H1 (cell line): Measurements from ENCODE around the gene KCNMB2.

Experiments used
- ATF3 ChIP-seq: IDR thresholded peaks from 2 replicates; pipeline ENCODE4 v1.6.1; 2011; ENCODE audit warnings: low read depth, mild to moderate bottlenecking, low read length; ENCODE audit not compliant: insufficient read depth
- CBX5 ChIP-seq: fragments of 300-800, 300-1000 bp; sonication (generic); IDR thresholded peaks from 2 replicates; pipeline ENCODE4 v1.7.1; 2016; ENCODE audit warnings: antibody characterized with exemption, low read length, low read depth
- CREB1 ChIP-seq: IDR thresholded peaks from 2 replicates; pipeline ENCODE4 v1.6.1; 2012; ENCODE audit warnings: inconsistent platforms
- CTCF ChIP-seq, 3 experiments: IDR thresholded peaks; 1 replicate in 2 of 3; 2 replicates in 1 of 3; pipeline versions ENCODE4 v1.5.1 to v1.6.1; 2011; ENCODE audit warnings: low read length in 3 of 3, mild to moderate bottlenecking in 3 of 3, inconsistent platforms in 2 of 3, low read depth in 1 of 3, moderate library complexity in 1 of 3; ENCODE audit not compliant: insufficient read depth in 1 of 3; ENCODE audit errors: control extremely low read depth in 1 of 3
- EGR1 ChIP-seq: IDR thresholded peaks from 2 replicates; pipeline ENCODE4 v1.6.1; 2011; ENCODE audit warnings: low read depth, low read length, borderline replicate concordance
- EP300 ChIP-seq, 2 experiments: IDR thresholded peaks; 1 replicate in 1 of 2; 2 replicates in 1 of 2; pipeline ENCODE4 v1.6.1; 2011 to 2012; ENCODE audit warnings: low read depth in 2 of 2, low read length in 2 of 2, mild to moderate bottlenecking in 2 of 2, borderline replicate concordance in 1 of 2, inconsistent platforms in 1 of 2, moderate library complexity in 1 of 2
- GTF2F1 ChIP-seq: IDR thresholded peaks from 2 replicates; pipeline ENCODE4 v1.6.1; 2012; ENCODE audit warnings: low read depth, low read length, improper control_type of control experiment, borderline replicate concordance
- HDAC6 ChIP-seq: IDR thresholded peaks from one replicate; pipeline ENCODE4 v1.7.1; 2012; ENCODE audit warnings: low read depth, mild to moderate bottlenecking, inconsistent platforms, low read length, moderate library complexity
- KDM5A ChIP-seq: fragments of 200-600 bp; IDR thresholded peaks from 2 replicates; pipeline ENCODE4 v1.7.1; 2012; ENCODE audit warnings: mild to moderate bottlenecking, low read length, inconsistent platforms, mixed read lengths
- NANOG ChIP-seq: IDR thresholded peaks from 2 replicates; pipeline ENCODE4 v1.6.1; 2011; ENCODE audit warnings: low read length, low read depth, mild to moderate bottlenecking, inconsistent platforms; ENCODE audit not compliant: insufficient read depth, poor library complexity, severe bottlenecking
- POLR2A ChIP-seq, 2 experiments: IDR thresholded peaks; 1 replicate in 1 of 2; 2 replicates in 1 of 2; pipeline ENCODE4 v1.6.1; 2011; ENCODE audit warnings: low read depth in 2 of 2, low read length in 2 of 2, mild to moderate bottlenecking in 2 of 2; ENCODE audit errors: control extremely low read depth in 1 of 2
- SIX5 ChIP-seq: IDR thresholded peaks from 2 replicates; pipeline ENCODE4 v1.6.1; 2011; ENCODE audit warnings: mild to moderate bottlenecking, low read depth, low read length
- SRF ChIP-seq: IDR thresholded peaks from 2 replicates; pipeline ENCODE4 v1.6.1; 2011; ENCODE audit warnings: mild to moderate bottlenecking, low read depth, low read length, moderate library complexity

DNA sequence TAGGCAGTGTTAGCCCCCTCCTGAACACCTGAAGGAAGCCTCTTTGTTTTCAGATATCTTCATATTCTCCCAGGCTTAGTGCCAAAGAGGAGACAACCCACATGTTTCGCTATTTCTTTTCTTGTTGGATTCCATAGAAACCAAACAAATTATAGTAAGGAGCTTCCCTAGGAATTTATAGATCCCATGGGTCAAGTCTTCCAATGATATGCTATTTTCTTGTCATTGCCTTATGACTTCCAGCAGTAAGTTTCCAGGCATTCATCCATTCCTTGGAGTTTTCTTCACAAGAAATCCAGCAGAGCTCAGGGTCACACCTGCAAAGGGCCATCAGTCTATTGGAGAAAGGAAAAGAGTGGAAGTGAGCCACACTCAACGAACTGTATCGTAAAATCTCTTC, 9.9 kb upstream of the KCNMB2 start:
- TF ChIP-seq SRF: no peak
- TF ChIP-seq HDAC6: no peak
- TF ChIP-seq CTCF (IDR thresholded peaks at IDR 0.05; ENCODE audit: control extremely low read depth in 1 of 3, insufficient read depth in 1 of 3, low read depth in 1 of 3, low read length in 3 of 3): no peak
- no peak for TF ChIP-seq ATF3
- no peak for TF ChIP-seq NANOG
- no peak for TF ChIP-seq GTF2F1
- no peak for TF ChIP-seq EP300 (IDR thresholded peaks at IDR 0.05; ENCODE audit: borderline replicate concordance in 1 of 2, low read depth in 2 of 2, low read length in 2 of 2)
- TF ChIP-seq POLR2A (IDR thresholded peaks at IDR 0.05; ENCODE audit: control extremely low read depth in 1 of 2, low read depth in 2 of 2, low read length in 2 of 2): no peak
- TF ChIP-seq EGR1: no peak
- TF ChIP-seq CREB1: no peak
- TF ChIP-seq KDM5A: no peak
- TF ChIP-seq CBX5: no peak
- no peak for TF ChIP-seq SIX5
